HuH-7 (cell line): ENCODE results near the gene HM13.
"Not testable (repeated sequence)": the region's sequence is repeated elsewhere in the genome, so short reads cannot be mapped to it uniquely, and the experiment has no call there.

Source experiments
- DNase-seq: peaks from one replicate; pipeline ENCODE4 v3.0.0; 2011; ENCODE audit warnings: low spot score

Gene HM13

GRCh38 chr20:31568041-31568731 lies 53.9 kb downstream of the HM13 start:
- no peak for DNase-seq

DNA sequence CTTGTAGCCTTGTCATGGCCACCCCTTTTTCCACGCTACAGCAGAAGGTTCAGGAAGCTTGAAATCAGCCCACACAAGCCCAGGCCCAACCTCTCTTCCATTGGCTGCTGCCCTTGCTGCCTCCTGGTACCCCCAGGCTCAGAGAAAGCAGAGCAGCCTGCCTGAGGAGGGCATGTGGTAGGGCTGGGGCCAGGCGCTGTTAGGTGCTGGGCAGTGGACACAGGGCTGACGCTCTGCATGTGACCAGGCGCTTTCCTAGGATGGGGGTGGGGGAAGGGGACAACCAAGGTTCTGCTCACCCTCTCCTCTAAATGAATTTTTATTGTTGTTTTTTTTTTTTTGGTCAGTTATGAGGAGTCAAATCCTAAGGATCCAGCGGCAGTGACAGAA lies 54.5 kb downstream of the HM13 start:
- DNase-seq, result no peak

DNA sequence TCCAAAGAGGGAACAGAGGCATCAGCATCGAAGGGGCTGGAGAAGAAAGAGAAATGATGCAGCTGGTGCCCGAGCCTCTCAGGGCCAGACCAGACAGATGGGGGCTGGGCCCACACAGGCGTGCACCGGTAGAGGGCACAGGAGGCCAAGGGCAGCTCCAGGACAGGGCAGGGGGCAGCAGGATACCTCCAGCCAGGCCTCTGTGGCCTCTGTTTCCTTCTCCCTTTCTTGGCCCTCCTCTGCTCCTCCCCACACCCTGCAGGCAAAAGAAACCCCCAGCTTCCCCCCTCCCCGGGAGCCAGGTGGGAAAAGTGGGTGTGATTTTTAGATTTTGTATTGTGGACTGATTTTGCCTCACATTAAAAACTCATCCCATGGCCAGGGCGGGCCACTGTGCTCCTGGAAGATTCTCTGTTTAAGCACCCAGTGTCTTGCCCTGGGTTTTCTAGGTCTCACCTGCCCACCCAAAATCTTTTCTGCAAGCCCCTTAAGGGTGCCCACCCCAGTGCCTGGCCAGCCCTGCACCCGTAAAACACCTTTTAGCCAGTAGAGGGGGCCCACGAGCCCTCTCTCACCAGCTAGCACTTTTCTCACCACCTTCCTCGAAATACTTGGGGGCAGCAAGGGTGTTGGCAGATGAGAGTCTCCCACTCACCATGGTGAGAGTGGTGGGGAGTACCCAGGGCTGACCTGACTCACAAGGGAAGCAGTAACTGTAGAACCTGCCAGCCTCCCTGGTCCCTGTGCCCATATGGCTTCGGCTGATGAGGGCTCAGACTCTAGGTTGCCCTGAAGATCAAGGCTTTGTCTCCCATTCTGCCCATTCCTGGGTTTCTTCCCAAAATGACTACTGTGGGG lies 55.1 kb downstream of the HM13 start:
- peak; percentile 85 for DNase-seq

DNA sequence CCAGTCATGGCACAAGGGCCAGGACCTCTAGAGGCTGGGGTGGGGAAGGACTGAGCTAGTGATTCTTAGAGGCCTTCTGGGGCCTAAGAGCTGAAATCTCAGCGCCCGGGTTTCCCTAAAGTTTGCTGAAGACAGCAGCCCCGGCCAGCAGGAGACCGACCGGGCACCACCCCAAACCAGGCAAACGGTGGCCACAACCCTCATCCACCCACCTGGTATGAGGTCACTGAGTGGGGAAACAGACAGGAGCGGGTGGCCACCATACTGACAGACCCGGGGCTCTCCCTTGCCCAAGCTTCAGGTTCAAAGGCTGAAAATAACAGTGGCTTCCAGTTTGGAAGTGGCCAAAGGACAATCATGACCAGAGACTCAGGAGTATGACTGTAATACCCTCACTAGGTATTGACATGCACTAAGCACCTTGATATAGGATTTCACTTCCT lies 55.8 kb downstream of the HM13 start:
- DNase-seq, result no peak

GRCh38 chr20:31570735-31571617 lies 56.7 kb downstream of the HM13 start:
- no peak for DNase-seq

GRCh38 chr20:31572042-31572700 lies 57.9 kb downstream of the HM13 start:
- no peak for DNase-seq

GRCh38 chr20:31572701-31573554 lies 58.7 kb downstream of the HM13 start:
- DNase-seq, result peak; percentile 97

DNA sequence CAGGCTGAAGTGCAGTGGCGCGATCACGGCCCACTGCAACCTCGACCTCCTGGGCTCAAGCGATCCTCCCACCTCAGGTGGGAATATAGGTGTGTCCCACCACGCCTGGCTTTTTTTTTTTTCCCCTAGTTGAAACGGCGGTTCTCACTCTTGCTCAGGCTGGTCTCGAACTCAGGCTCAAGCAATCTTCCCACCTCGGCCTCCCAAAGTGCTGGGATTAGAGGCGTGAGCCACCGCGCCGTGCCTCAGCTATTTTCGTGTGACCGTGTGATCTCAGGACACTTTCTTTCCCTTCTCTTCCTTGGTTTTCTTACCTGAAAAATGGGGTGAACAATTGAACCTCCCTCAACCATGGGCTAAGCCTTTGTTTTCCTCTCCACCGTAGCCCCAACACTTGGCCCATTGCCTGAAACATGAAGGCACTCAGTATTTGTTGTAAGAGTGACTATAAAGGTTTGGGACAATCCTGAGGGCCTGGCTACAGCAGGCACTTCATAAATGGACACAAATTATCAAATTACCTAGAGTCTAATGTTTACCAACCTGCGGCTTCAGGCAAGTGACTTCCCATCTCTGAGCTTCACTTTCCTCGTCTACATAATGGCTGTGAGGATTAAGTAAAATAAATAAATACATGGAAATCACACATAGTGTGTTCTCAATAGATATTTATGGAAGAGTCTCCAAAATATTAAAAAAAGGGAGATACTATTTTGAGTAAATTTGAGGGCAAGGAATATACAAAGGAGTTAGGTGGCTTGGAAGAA lies 59.5 kb downstream of the HM13 start:
- no peak for DNase-seq

- DNase-seq, result not testable (repeated sequence)
Measured at GRCh38 chr20:31574986-31575385, 60.7 kb downstream of the HM13 start.

GRCh38 chr20:31576751-31577150 lies 62.5 kb downstream of the HM13 start:
- no peak for DNase-seq

GRCh38 chr20:31577194-31577593 lies 63.0 kb downstream of the HM13 start:
- DNase-seq, result no peak

DNA sequence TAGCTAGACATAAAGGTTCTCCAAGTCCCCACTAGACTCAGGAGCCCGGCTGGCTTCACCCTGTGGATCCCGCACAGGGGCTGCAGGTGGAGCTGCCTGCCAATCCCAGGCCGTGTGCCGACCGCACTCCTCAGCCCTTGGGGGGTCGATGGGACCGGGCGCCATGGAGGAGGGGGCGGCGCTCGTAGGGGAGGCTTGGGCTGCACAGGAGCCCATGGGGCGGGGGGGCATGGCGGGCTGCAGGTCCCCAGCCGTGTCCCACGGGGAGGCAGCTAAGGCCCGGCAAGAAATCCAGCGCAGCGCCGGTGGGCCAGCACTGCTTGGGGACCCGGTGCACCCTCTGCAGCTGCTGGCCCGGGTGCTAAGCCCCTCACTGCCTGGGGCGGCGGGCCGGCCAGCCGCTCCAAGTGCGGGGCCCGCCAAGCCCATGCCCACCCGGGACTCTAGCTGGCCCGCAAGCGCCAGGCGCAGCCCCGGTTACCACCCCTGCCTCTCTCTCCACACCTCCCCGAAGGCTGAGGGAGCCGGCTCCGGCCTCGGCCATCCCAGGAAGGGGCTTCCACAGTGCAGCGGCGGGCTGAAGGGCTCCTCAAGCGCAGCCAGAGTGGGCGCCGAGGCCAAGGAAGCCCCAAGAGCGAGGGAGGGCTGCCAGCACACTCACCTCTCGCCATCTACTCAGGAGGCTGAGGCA lies 64.4 kb downstream of the HM13 start:
- no peak for DNase-seq

DNA sequence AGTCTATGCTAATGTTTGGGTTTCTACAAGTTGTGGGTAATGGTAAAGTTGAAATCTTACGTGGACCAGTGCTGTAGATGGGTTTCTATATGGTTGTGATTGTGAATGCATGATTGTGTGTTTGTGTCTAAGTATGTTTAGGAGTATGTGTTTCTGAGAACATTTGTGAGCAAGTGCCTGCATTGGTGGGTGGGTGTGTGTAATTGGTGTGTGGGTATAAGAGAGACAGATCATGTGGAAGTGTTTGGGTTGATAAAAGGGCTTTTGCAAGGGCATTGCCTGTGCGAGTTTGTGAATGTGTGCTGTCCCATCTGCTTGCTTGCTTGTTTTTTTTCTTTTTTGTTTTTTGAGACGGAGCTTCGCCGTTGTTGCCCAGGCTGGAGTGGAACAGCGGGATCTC lies 65.0 kb downstream of the HM13 start:
- DNase-seq, result no peak

DNA sequence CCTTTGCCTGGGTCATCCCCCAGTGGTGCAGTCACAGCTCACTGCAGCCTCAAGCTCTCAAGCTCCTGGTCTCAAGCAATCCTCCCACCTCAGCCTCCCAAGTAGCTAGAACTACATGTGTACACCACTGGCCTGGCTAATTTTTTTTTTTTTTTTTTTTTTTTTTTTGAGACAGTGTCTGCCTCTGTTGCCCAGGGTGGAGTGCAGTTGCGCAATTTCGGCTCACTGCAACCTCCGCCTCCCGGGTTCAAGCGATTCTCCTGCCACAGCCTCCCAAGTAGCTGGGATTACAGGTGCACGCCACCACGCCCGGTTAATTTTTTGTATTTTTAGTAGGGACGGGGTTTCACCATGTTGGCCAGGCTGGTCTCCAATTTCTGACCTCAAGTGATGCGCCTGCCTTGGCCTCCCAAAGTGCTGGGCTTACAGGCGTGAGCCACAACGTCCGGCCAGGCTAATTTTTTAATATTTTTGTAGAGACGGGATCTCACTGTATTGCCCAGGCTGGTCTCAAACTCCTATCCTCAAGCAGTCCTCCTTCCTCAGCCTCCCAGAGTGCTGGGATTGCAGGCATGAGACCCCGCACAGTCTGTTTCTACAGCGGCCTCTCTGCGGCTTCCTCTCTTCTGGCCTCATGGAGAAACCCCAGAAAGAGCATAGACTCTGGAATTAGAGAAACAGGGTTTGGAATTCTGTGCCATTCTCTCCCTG lies 65.9 kb downstream of the HM13 start:
- not testable (repeated sequence) for DNase-seq

- no peak for DNase-seq
Measured at GRCh38 chr20:31580706-31581105, 66.5 kb downstream of the HM13 start.

- no peak for DNase-seq
Measured at GRCh38 chr20:31581391-31581790, 67.1 kb downstream of the HM13 start.

DNA sequence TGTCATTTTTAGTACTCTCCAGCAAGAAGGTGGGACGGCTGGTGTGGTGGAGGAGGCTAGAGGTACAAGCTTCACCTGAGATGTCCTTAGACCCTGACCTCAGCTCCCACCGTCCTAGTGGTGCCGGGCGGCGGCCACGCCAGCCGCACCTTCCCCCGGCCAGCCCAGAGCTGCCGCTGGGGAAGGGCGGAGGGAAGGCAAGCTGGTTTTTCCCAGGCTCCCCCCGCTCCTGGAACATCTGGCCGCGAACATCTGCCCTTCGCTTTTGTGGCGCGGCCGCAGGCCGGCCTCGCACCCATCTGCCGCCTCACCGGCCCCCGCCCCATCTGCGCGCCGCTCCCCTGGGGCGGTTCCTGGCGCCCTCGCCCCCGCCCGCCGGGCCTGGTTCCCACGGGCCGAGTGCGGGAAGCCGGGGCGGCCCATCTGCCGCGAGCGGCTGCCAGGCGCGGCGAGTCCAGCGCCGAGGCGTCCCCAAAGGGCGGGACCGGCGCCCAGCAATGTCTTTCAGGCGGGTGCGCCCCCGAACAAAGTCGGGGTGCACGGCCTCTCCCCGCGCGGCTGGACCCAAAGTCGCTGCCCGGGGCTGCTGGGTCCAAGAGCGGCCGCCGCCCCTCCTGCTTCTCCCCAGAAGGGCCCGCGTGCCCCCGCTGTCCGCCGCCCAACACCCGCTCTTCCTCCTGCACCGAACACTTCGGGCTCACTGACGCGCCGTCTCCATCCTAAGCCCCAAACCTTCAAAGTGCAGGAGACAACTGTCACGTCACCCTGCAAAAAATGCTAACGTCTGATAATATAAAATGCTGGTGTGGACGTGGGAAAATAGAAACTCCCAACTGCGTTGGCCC lies 73.5 kb downstream of the HM13 start:
- peak; percentile 71 for DNase-seq

DNA sequence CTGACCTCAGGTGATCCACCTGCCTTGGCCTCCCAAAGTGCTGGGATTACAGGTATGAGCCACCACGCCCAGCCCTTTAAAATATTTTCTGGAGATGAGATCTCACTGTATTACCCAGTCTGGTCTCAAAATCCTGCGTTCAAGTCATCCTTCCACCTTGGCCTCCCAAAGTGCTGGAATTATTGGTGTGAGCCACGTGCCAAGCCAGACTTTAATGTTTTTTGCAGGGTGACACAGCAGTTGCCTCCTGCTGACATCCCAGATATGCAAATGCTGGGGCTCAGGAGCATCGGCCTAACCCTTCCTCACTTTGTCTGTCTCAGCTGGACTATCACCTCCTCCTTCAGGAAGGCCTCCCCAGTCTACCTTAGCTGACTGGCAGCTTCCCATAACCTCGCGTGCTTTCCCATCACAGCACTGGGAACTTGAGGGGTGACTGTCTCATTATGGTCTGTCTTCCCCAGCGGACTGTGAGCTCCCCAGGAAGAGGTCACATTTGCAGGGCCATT lies 76.5 kb downstream of the HM13 start:
- no peak for DNase-seq
